GM21786 (cell line): Measurements from ENCODE around the gene RNF157.
"Not testable (repeated sequence)": the region's sequence is repeated elsewhere in the genome, so short reads cannot be mapped to it uniquely, and the experiment has no call there.

Experiments
- ATAC-seq: cut with Tn5 transposase; IDR thresholded peaks from one replicate; pipeline ENCODE4 v1.9.1; 2021; ENCODE audit not compliant: unreplicated experiment

Gene RNF157

GRCh38 chr17:76255801-76256429 is 15.6 kb upstream of the RNF157 start:
- ATAC-seq: no peak

- no peak for ATAC-seq
These were observed 14.0 kb upstream of the RNF157 start for GRCh38 chr17:76254275-76254674.

GRCh38 chr17:76253841-76254240 is 13.5 kb upstream of the RNF157 start:
- no peak for ATAC-seq

- not testable (repeated sequence) for ATAC-seq
These were observed 12.9 kb upstream of the RNF157 start for GRCh38 chr17:76252967-76253766.

- ATAC-seq: no peak
These were observed 12.0 kb upstream of the RNF157 start for GRCh38 chr17:76252040-76252954.

GRCh38 chr17:76251478-76252039 is 11.3 kb upstream of the RNF157 start:
- ATAC-seq: no peak

- ATAC-seq: no peak
These were observed 9.8 kb upstream of the RNF157 start for GRCh38 chr17:76250141-76250540.

- no peak for ATAC-seq
These were observed 7.9 kb upstream of the RNF157 start for GRCh38 chr17:76248013-76248782.

- no peak for ATAC-seq
These were observed 7.0 kb upstream of the RNF157 start for GRCh38 chr17:76247304-76247703.

- peak; percentile 93 for ATAC-seq
These were observed 6.1 kb upstream of the RNF157 start for GRCh38 chr17:76246080-76247066.

- ATAC-seq: not testable (repeated sequence)
These were observed 4.4 kb upstream of the RNF157 start for GRCh38 chr17:76244721-76245120.

GRCh38 chr17:76243826-76244679 is 3.8 kb upstream of the RNF157 start:
- no peak for ATAC-seq

- ATAC-seq: no peak
These were observed 1.5 kb upstream of the RNF157 start for GRCh38 chr17:76241691-76242255.

GRCh38 chr17:76241204-76241538 is 878 bp upstream of the RNF157 start:
- ATAC-seq: no peak

- no peak for ATAC-seq
These were observed 587 bp downstream of the RNF157 start for GRCh38 chr17:76239538-76240274.

GRCh38 chr17:76238847-76239537 is 1.3 kb downstream of the RNF157 start:
- no peak for ATAC-seq

- ATAC-seq: no peak
These were observed 2.4 kb downstream of the RNF157 start for GRCh38 chr17:76237859-76238313.
